Measurements from ENCODE around the gene PROC. TPM values are rescaled to one million over a fixed set of nuclear protein-coding genes. Genes with fewer than 3 reads are reported as not detected.

The PROC gene
- total and polyA plus RNA-seq, 9 donors = 0.51 to 1.1 TPM; not detected in 7

- TF ChIP-seq EP300 (IDR thresholded peaks at IDR 0.05) = no peak
- TF ChIP-seq CTCF (IDR thresholded peaks at IDR 0.05) = no peak
- no peak for TF ChIP-seq POLR2A (IDR thresholded peaks at IDR 0.05)
- H3K4me3 ChIP-seq = no peak overlapping the region
- WGBS, 3 donors = 96 to 98% (median 97%) methylated on average over 2 of the region's 2 CpGs
- H3K27me3 ChIP-seq = no peaks in the 10 kb centered on the region
- no peaks in the 10 kb centered on the region for H3K4me1 ChIP-seq (ENCODE audit: insufficient read depth)
- no peaks in the 10 kb centered on the region for H3K36me3 ChIP-seq
- H3K9me3 ChIP-seq = no peaks in the 10 kb centered on the region
- intact Hi-C loops (cut with DNase I) = loop anchor here in 1 of 4 donors (10.0 kb wide), 1 partner anchor 125 kb away; no protein-coding TSS in a partner anchor
- no peak overlapping the region for H3K27ac ChIP-seq
- DNase-seq = no peak
Measured at GRCh38 chr2:127469974-127470373, 51.7 kb downstream of the PROC start.

GRCh38 chr2:127471286-127471988 is 53.2 kb downstream of the PROC start:
- 85 to 89% (median 86%) methylated on average over 4 of the region's 4 CpGs for WGBS, 3 donors
- Histone ChIP-seq H3K4me3 (no peak overlapping the region), H3K9me3 (no peaks in the 10 kb centered on the region), H3K4me1 (ENCODE audit: insufficient read depth) (no peaks in the 10 kb centered on the region), H3K27ac (no peak overlapping the region), H3K27me3 (no peaks in the 10 kb centered on the region), H3K36me3 (no peaks in the 10 kb centered on the region)
- intact Hi-C loops (cut with DNase I) = no loop called here
- no peak for TF ChIP-seq CTCF (IDR thresholded peaks at IDR 0.05)
- TF ChIP-seq EP300 (IDR thresholded peaks at IDR 0.05) = no peak
- TF ChIP-seq POLR2A (IDR thresholded peaks at IDR 0.05) = no peak
- DNase-seq = no peak

GRCh38 chr2:127472268-127472667 is 54.0 kb downstream of the PROC start:
- H3K9me3 ChIP-seq = no peaks in the 10 kb centered on the region
- TF ChIP-seq POLR2A (IDR thresholded peaks at IDR 0.05) (no peak), EP300 (IDR thresholded peaks at IDR 0.05) (no peak), CTCF (IDR thresholded peaks at IDR 0.05) (no peak)
- 89 to 96% (median 95%) methylated on average over 1 of the region's 1 CpG for WGBS, 3 donors
- H3K4me3 ChIP-seq = no peak overlapping the region
- no peak for DNase-seq
- no peak overlapping the region for H3K27ac ChIP-seq
- H3K36me3 ChIP-seq = no peaks in the 10 kb centered on the region
- no peaks in the 10 kb centered on the region for H3K27me3 ChIP-seq
- H3K4me1 ChIP-seq (ENCODE audit: insufficient read depth) = no peaks in the 10 kb centered on the region
- intact Hi-C loops (cut with DNase I) = no loop called here

GRCh38 chr2:127475788-127476187 is 57.6 kb downstream of the PROC start:
- intact Hi-C loops (cut with DNase I) = loop anchor here in 2 of 4 donors (5.0 kb wide), 2 partner anchors 143 to 408 kb away; no protein-coding TSS in a partner anchor
- H3K4me3 ChIP-seq = no peak overlapping the region

More at GRCh38 chr2:127475788-127476187, 57.6 kb downstream of the PROC start:
- Histone ChIP-seq H3K9me3 (no peaks in the 10 kb centered on the region), H3K27ac (no peak overlapping the region), H3K27me3 (no peaks in the 10 kb centered on the region), H3K4me1 (ENCODE audit: insufficient read depth) (no peaks in the 10 kb centered on the region), H3K36me3 (no peaks in the 10 kb centered on the region)
- 98 to 100% (median 99%) methylated on average over 2 of the region's 2 CpGs for WGBS, 3 donors
- no peak for DNase-seq
- TF ChIP-seq POLR2A (IDR thresholded peaks at IDR 0.05) (no peak), EP300 (IDR thresholded peaks at IDR 0.05) (no peak), CTCF (IDR thresholded peaks at IDR 0.05) (no peak)

Small RNA genes lying within 50 kb of the gene (microRNA-seq; reads per million reads assigned to microRNA genes)
- gene MIR4783 = 0 reads per million in 3 donors

Small RNA genes lying within 50 kb of the gene (small RNA-seq; reads per million reads assigned to genes)
- gene MIR4783 = not detected
- gene RNU4-48P = not detected

Other genes starting within 250 kb of the PROC start
- under 1 TPM in 6 of 7 donors, not detected in 1; 0.10 to 0.48 (median 0.17) TPM for gene CYP27C1, start 198.1 kb upstream of the PROC start, total RNA-seq
- under 1 TPM; 0.07 to 0.52 TPM for gene CYP27C1, start 198.1 kb upstream of the PROC start, polyA plus RNA-seq
- 10 to 100 TPM; 26.8 to 38.2 (median 35.1) TPM for gene ERCC3, start 124.3 kb upstream of the PROC start, total RNA-seq
- 10 to 100 TPM; 28.3 to 56.9 TPM for gene ERCC3, start 124.3 kb upstream of the PROC start, polyA plus RNA-seq
- 10 to 100 TPM; 41.6 to 78.4 (median 60.4) TPM for gene MAP3K2, start 30.5 kb upstream of the PROC start, total RNA-seq
- gene MAP3K2, start 30.5 kb upstream of the PROC start, polyA plus RNA-seq = 10 to 100 TPM in 1 of 2 donors, 1 to 10 TPM in 1; 7.2 to 11.5 TPM
- 10 to 100 TPM; 13.9 to 29.0 (median 25.8) TPM for gene IWS1, start 108.1 kb downstream of the PROC start, total RNA-seq
- gene IWS1, start 108.1 kb downstream of the PROC start, polyA plus RNA-seq = 10 to 100 TPM; 15.8 to 28.1 TPM
- under 1 TPM in 4 of 7 donors, not detected in 3; 0.23 to 0.95 (median 0.25) TPM for gene MYO7B, start 117.3 kb downstream of the PROC start, total RNA-seq
- gene MYO7B, start 117.3 kb downstream of the PROC start, polyA plus RNA-seq = under 1 TPM; 0.05 to 0.46 TPM
- gene GPR17, start 227.7 kb downstream of the PROC start, total RNA-seq = not detected
- under 1 TPM in 1 of 2 donors, not detected in 1; 0.18 TPM for gene GPR17, start 227.7 kb downstream of the PROC start, polyA plus RNA-seq

All from ovary (tissue), 9 donors.